Muscle of leg (tissue), 11 donors: Measurements from ENCODE around the gene MED10. TPM values are rescaled to one million over a fixed set of nuclear protein-coding genes. Genes with fewer than 3 reads are reported as not detected.

ENCODE experiments used
- DNase-seq: peaks from one replicate; pipeline ENCODE4 v3.0.0; 2013
- H3K27ac ChIP-seq: one replicate; pipeline ENCODE4 v1.5.1; 2013; ENCODE audit warnings: mild to moderate bottlenecking, low read length, control low read depth
- H3K27me3 ChIP-seq: one replicate; pipeline ENCODE4 v1.6.1; 2013; ENCODE audit warnings: low read length; ENCODE audit not compliant: control insufficient read depth, insufficient read depth
- H3K36me3 ChIP-seq: one replicate; pipeline ENCODE4 v1.6.1; 2013; ENCODE audit warnings: low read length; ENCODE audit not compliant: control insufficient read depth, insufficient read depth
- H3K4me1 ChIP-seq: one replicate; pipeline ENCODE4 v1.6.1; 2013; ENCODE audit warnings: low read length; ENCODE audit not compliant: control insufficient read depth, insufficient read depth
- H3K4me3 ChIP-seq: one replicate; pipeline ENCODE4 v1.5.1; 2013; ENCODE audit warnings: low read length, control low read depth
- H3K9me3 ChIP-seq: replicated peaks from 2 replicates; pipeline ENCODE4 v1.6.1; 2013; ENCODE audit warnings: low read depth, low read length; ENCODE audit not compliant: control insufficient read depth
- WGBS: methylation state at CpG from one replicate; pipeline ENCODE4 v1.1.5; 2013; ENCODE audit warnings: missing lambda C conversion rate; ENCODE audit not compliant: insufficient coverage; 5-methylcytosine and 5-hydroxymethylcytosine counted together
- polyA plus RNA-seq, 8 donors: library from polyadenylated mRNA; unstranded; fragments of 120-200 nt; gene quantifications; one replicate each; pipeline versions ENCODE4 v1.2.1 to v1.2.3, GENCODE V29; 2013; ENCODE audit warnings: inconsistent platforms in 1 of 8, low replicate concordance in 1 of 8; ENCODE audit not compliant: insufficient read length in 8 of 8, insufficient read depth in 1 of 8
- total RNA-seq: library from RNA; stranded (reverse); fragments of 120-200 nt; gene quantifications from one replicate; pipeline ENCODE4 v1.2.4, GENCODE V29; 2013

The MED10 gene
- total and polyA plus RNA-seq, 9 donors, result 15.6 to 41.4 (median 35.8) TPM

- Histone ChIP-seq H3K27me3 (no peaks in the 10 kb centered on the region), H3K4me3 (no peak overlapping the region), H3K9me3 (no peaks in the 10 kb centered on the region), H3K36me3 (no peaks in the 10 kb centered on the region), H3K4me1 (no peaks in the 10 kb centered on the region), H3K27ac (no peak overlapping the region)
- WGBS, result 80% methylated on average over 10 of the region's 13 CpGs
- DNase-seq, result no peak
Measured at GRCh38 chr5:6353602-6354302, 24.6 kb downstream of the MED10 start.

GRCh38 chr5:6350277-6351090 lies 27.9 kb downstream of the MED10 start:
- H3K9me3 ChIP-seq, result no peaks in the 10 kb centered on the region
- 63% methylated on average over 15 of the region's 18 CpGs for WGBS
- H3K4me3 ChIP-seq, result no peak overlapping the region
- no peaks in the 10 kb centered on the region for H3K27me3 ChIP-seq
- H3K27ac ChIP-seq, result no peak overlapping the region
- no peak for DNase-seq
- H3K36me3 ChIP-seq, result no peaks in the 10 kb centered on the region
- no peaks in the 10 kb centered on the region for H3K4me1 ChIP-seq

- Histone ChIP-seq H3K4me1 (no peaks in the 10 kb centered on the region), H3K36me3 (no peaks in the 10 kb centered on the region), H3K27me3 (no peaks in the 10 kb centered on the region), H3K9me3 (no peaks in the 10 kb centered on the region), H3K4me3 (no peak overlapping the region), H3K27ac (no peak overlapping the region)
- DNase-seq, result no peak
- WGBS, result 93% methylated on average over 15 of the region's 19 CpGs
Measured at GRCh38 chr5:6349387-6349786, 29.0 kb downstream of the MED10 start.

- Histone ChIP-seq H3K27ac (no peak overlapping the region), H3K4me3 (no peak overlapping the region), H3K9me3 (no peaks in the 10 kb centered on the region), H3K36me3 (no peaks in the 10 kb centered on the region), H3K27me3 (no peaks in the 10 kb centered on the region), H3K4me1 (no peaks in the 10 kb centered on the region)
- 89% methylated on average over 13 of the region's 15 CpGs for WGBS
- DNase-seq, result no peak
Measured at GRCh38 chr5:6348476-6349000, 29.8 kb downstream of the MED10 start.

- no peaks in the 10 kb centered on the region for H3K36me3 ChIP-seq
- H3K27ac ChIP-seq, result no peak overlapping the region
- H3K9me3 ChIP-seq, result no peaks in the 10 kb centered on the region
- WGBS, result 90% methylated on average over 19 of the region's 19 CpGs
- no peaks in the 10 kb centered on the region for H3K27me3 ChIP-seq
- no peak for DNase-seq
- H3K4me1 ChIP-seq, result no peaks in the 10 kb centered on the region
- no peak overlapping the region for H3K4me3 ChIP-seq
Measured at GRCh38 chr5:6347673-6348072, 30.7 kb downstream of the MED10 start.

- Histone ChIP-seq H3K4me1 (no peaks in the 10 kb centered on the region), H3K36me3 (no peaks in the 10 kb centered on the region), H3K27ac (no peak overlapping the region), H3K4me3 (no peak overlapping the region), H3K9me3 (no peaks in the 10 kb centered on the region), H3K27me3 (no peaks in the 10 kb centered on the region)
- WGBS, result no CpG with 5 or more reads among the region's 4 CpGs
- no peak for DNase-seq
Measured at GRCh38 chr5:6347165-6347564, 31.2 kb downstream of the MED10 start.

GRCh38 chr5:6344593-6344989 lies 33.8 kb downstream of the MED10 start:
- DNase-seq, result no peak
- 68% methylated on average over 3 of the region's 5 CpGs for WGBS
- Histone ChIP-seq H3K27ac (no peak overlapping the region), H3K36me3 (no peaks in the 10 kb centered on the region), H3K4me3 (no peak overlapping the region), H3K9me3 (no peaks in the 10 kb centered on the region), H3K4me1 (no peaks in the 10 kb centered on the region), H3K27me3 (no peaks in the 10 kb centered on the region)

GRCh38 chr5:6343951-6344592 lies 34.3 kb downstream of the MED10 start:
- Histone ChIP-seq H3K36me3 (no peaks in the 10 kb centered on the region), H3K27ac (no peak overlapping the region), H3K27me3 (no peaks in the 10 kb centered on the region), H3K9me3 (no peaks in the 10 kb centered on the region), H3K4me1 (no peaks in the 10 kb centered on the region), H3K4me3 (no peak overlapping the region)
- DNase-seq, result no peak
- WGBS, result 87% methylated on average over 10 of the region's 11 CpGs

GRCh38 chr5:6342689-6343315 lies 35.5 kb downstream of the MED10 start:
- WGBS, result 85% methylated on average over 10 of the region's 14 CpGs
- Histone ChIP-seq H3K27ac (no peak overlapping the region), H3K9me3 (no peaks in the 10 kb centered on the region), H3K4me1 (no peaks in the 10 kb centered on the region), H3K4me3 (no peak overlapping the region), H3K36me3 (no peaks in the 10 kb centered on the region), H3K27me3 (no peaks in the 10 kb centered on the region)
- no peak for DNase-seq

GRCh38 chr5:6340100-6340499 lies 38.2 kb downstream of the MED10 start:
- no CpG with 5 or more reads among the region's 1 CpG for WGBS
- Histone ChIP-seq H3K4me1 (no peaks in the 10 kb centered on the region), H3K36me3 (no peaks in the 10 kb centered on the region), H3K27ac (no peak overlapping the region), H3K4me3 (no peak overlapping the region), H3K9me3 (no peaks in the 10 kb centered on the region), H3K27me3 (no peaks in the 10 kb centered on the region)
- DNase-seq, result no peak
